Measurements from ENCODE around the gene VAC14. TPM values are rescaled to one million over a fixed set of nuclear protein-coding genes. Genes with fewer than 3 reads are reported as not detected.

VAC14 gene
- total RNA-seq, 2 donors from 2014 or later: 34.9 to 37.0 TPM

DNA sequence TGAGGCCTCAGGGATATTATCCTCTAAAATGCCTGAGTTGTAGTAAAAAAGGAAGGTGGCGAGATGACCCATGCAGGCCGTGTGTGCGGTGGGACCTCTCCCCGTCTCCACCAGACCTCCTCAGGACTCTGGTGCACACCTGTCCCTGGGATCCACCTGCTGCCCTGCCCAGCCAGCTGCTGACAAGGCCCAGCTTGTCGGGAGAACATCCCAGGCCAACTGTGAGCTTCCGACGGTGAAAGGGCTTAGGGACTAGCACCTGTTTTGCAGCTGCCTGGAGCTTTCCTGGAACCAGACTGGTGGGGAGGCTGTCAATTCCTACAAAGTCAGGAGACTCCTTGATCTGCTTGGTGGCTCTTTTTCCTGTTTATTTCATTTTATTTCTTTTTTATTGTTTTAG is 143.0 kb downstream of the VAC14 start:
- no peak for ATAC-seq (ENCODE audit: insufficient number of reproducible peaks, low FRiP score, low read depth)
- Histone ChIP-seq H3K27ac (no peak overlapping the region), H3K9me3 (no peaks in the 10 kb centered on the region), H3K4me1 (ENCODE audit: control insufficient read depth in 1 of 2, low read depth in 2 of 2) (peaks cover 0 to 14% of the 10 kb centered on the region in 2 donors), H3K4me3 (no peak overlapping the region), H3K27me3 (replicated peaks; ENCODE audit: insufficient read depth) (no peaks in the 10 kb centered on the region), H3K36me3 (peaks cover 3% of the 10 kb centered on the region)
- TF ChIP-seq, protein P1, sequence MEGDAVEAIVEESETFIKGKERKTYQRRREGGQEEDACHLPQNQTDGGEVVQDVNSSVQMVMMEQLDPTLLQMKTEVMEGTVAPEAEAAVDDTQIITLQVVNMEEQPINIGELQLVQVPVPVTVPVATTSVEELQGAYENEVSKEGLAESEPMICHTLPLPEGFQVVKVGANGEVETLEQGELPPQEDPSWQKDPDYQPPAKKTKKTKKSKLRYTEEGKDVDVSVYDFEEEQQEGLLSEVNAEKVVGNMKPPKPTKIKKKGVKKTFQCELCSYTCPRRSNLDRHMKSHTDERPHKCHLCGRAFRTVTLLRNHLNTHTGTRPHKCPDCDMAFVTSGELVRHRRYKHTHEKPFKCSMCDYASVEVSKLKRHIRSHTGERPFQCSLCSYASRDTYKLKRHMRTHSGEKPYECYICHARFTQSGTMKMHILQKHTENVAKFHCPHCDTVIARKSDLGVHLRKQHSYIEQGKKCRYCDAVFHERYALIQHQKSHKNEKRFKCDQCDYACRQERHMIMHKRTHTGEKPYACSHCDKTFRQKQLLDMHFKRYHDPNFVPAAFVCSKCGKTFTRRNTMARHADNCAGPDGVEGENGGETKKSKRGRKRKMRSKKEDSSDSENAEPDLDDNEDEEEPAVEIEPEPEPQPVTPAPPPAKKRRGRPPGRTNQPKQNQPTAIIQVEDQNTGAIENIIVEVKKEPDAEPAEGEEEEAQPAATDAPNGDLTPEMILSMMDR (IDR thresholded peaks at IDR 0.05): no peak
- DNase-seq (ENCODE audit: low spot score): no peak

DNA sequence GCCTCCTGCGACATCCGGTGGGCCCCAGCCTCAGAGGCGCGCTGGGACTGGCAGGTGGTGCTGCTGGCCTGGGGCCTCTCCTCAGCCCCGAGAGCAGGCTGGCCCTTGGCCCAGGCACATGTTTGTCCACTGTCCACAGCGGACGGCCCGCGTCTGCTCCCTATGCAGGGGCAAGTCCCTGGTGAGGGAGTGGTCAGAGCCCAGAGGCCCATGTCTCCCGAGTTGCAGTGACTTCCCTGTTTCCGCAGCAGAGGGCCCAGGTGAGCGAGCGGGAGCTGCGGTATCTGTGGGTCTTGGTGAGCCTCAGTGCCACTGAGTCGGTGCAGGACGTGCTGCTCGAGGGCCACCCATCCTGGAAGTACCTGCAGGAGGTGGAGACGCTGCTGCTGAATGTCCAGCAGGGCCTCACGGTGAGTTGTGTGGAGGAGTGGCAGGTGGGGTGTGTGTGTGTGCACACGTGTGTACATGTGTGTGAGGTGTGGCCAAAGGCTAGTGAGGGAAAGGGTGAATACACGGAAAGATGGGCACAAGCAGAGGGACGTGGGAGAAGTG is 144.2 kb downstream of the VAC14 start:
- Histone ChIP-seq H3K27me3 (replicated peaks; ENCODE audit: insufficient read depth) (no peaks in the 10 kb centered on the region), H3K4me3 (no peak overlapping the region), H3K27ac (no peak overlapping the region), H3K4me1 (ENCODE audit: control insufficient read depth in 1 of 2, low read depth in 2 of 2) (peaks cover 0 to 5% of the 10 kb centered on the region in 2 donors), H3K9me3 (no peaks in the 10 kb centered on the region), H3K36me3 (no peaks in the 10 kb centered on the region)
- DNase-seq (ENCODE audit: low spot score) (no peak), ATAC-seq (ENCODE audit: insufficient number of reproducible peaks, low FRiP score, low read depth) (no peak)
- TF ChIP-seq, protein P1 (IDR thresholded peaks at IDR 0.05): no peak

DNA sequence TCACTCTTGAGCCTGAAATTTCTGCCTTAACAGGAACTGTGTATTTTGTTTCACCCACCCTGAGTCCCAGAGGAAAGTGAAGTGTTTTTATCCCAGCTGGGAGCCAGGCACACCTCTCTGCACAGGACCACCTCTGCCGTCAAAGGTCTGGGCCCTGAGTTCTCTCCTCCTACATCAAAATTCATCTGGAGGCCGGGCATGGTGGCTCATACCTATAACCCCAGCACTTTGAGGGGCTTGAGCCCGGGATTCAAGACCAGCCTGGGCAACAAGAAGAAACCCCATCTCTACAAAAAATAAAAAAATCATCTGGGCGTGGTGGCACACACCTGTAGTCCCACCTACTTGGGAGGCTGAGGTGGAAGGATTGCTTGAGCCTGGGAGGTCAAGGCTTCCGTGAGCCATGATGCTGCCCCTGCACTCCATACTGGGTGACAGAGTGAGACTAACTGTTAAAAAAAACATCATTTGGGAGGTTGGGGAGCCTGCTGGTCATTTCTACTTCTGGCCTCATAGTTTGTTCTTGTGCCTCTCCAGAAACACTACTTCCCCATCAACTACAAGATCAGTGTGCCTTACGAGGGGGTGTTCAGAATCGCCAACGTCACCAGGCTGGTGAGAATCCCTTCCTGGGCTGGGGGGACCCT is 144.8 kb downstream of the VAC14 start:
- H3K27me3 ChIP-seq (replicated peaks; ENCODE audit: insufficient read depth): no peaks in the 10 kb centered on the region
- no peak for DNase-seq (ENCODE audit: low spot score)
- ATAC-seq (ENCODE audit: insufficient number of reproducible peaks, low FRiP score, low read depth): no peak
- no peaks in the 10 kb centered on the region for H3K36me3 ChIP-seq
- H3K4me3 ChIP-seq: no peak overlapping the region
- H3K27ac ChIP-seq: no peak overlapping the region
- H3K4me1 ChIP-seq (ENCODE audit: control insufficient read depth in 1 of 2, low read depth in 2 of 2): peaks cover 0 to 5% of the 10 kb centered on the region in 2 donors
- TF ChIP-seq, protein P1 (IDR thresholded peaks at IDR 0.05): no peak
- no peaks in the 10 kb centered on the region for H3K9me3 ChIP-seq

DNA sequence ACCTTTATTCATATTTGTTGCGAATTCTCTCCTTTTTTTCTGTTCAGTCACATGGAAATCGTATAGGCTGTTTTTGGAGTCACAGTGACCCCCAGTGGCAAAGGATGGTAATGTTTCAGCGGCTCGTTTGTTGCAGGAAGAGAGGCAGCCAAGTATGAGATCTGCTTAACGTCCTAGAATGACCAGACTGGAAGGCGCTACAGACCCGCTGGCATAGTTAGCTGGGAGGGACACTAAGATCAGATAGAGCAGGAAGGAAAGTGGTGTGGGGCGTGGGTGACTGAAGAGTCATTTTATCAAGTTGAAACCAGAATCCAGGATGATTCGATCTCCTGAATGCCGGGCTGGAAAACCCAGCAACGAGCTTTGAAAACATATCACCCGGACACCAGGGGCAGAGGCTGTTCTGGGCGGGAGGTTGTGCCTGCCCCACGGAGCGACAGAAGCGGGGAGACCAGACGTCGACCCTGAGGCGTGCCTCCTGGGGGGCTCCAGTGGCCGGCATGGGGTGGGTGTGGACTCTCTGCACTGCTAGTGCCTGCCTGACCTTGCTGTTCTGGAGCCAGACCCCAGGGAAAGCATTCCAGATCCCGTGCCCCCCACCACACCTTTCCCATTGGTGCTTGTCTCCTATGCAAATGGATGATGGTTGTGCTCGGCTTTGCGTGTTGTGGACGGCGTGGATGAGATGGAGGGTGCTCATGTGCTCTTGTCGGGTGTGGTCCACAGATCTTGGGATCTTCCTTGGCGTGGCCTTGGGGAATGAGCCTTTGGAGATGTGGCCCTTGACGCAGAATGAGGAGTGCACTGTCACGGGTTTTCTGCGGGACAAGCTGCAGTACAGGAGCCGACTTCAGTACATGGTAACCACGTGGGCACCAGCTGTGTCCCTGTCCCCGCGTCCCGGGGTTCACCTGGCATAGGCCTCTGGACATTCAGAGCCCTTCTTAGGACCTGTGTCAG is 146.9 kb downstream of the VAC14 start:
- Histone ChIP-seq H3K27ac (peak overlapping the region in 1 of 2 donors; percentile 3), H3K36me3 (no peaks in the 10 kb centered on the region), H3K27me3 (replicated peaks; ENCODE audit: insufficient read depth) (no peaks in the 10 kb centered on the region), H3K9me3 (no peaks in the 10 kb centered on the region), H3K4me1 (ENCODE audit: control insufficient read depth in 1 of 2, low read depth in 2 of 2) (peaks cover 0 to 9% of the 10 kb centered on the region in 2 donors), H3K4me3 (peak overlapping the region; percentile 52)
- DNase-seq (ENCODE audit: low spot score) (peak; percentile 50), ATAC-seq (ENCODE audit: insufficient number of reproducible peaks, low FRiP score, low read depth) (peak; percentile 84)
- TF ChIP-seq, protein P1 (IDR thresholded peaks at IDR 0.05): peak; percentile 91

DNA sequence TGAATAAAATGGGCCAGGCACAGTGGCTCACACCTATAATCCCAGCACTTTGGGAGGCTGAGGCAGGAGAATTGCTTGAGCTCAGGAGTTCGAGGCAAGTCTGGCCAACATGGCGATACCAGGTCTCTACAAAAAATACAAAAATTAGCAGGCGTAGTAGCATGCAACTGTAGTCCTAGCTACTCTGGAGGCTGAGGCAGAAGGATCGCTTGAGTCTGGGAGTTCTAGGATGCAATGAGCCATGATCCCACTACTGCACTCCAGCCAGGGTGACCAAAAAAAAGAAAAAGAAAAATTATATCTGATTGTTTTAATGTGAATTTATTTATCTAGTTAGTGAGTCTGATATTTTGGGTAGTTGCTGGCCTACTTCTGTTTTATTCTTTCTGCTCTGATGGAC is 147.6 kb downstream of the VAC14 start:
- ATAC-seq (ENCODE audit: insufficient number of reproducible peaks, low FRiP score, low read depth) (no peak), DNase-seq (ENCODE audit: low spot score) (no peak)
- Histone ChIP-seq H3K4me3 (no peak overlapping the region), H3K27ac (no peak overlapping the region), H3K4me1 (ENCODE audit: control insufficient read depth in 1 of 2, low read depth in 2 of 2) (peaks cover 3 to 16% of the 10 kb centered on the region in 2 donors), H3K36me3 (no peaks in the 10 kb centered on the region), H3K9me3 (no peaks in the 10 kb centered on the region), H3K27me3 (replicated peaks; ENCODE audit: insufficient read depth) (no peaks in the 10 kb centered on the region)
- TF ChIP-seq, protein P1 (IDR thresholded peaks at IDR 0.05): no peak
